NCI-H187 (cell line): ENCODE data around the gene KIF18B.
A peak's percentile ranks its signal among the peaks of the same experiment; 100 is the strongest.

ENCODE experiments used
- DNase-seq, 2 experiments: peaks; one replicate each; lab custom pipeline; 2025; lab: John Stamatoyannopoulos, UW

The KIF18B gene

DNA sequence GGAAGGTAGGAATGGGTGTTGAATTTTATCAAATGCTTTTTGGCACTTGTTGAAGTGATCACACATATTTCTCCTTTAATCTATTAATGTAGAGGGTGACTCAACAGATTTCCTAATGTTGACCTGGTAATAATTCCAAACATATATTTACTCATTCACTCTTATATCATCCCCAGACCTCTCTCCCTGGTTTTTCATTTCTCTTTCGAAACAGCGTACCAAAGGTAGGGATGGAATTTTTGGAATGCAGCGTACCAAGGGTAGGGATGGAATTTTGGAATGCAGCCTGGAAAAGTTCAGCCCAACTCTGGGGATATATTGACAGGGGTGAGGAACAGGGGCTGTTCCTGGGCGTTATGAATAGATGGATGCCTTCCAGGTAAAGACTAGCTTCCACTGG, 7.3 kb downstream of the KIF18B start:
- DNase-seq: no peak

DNA sequence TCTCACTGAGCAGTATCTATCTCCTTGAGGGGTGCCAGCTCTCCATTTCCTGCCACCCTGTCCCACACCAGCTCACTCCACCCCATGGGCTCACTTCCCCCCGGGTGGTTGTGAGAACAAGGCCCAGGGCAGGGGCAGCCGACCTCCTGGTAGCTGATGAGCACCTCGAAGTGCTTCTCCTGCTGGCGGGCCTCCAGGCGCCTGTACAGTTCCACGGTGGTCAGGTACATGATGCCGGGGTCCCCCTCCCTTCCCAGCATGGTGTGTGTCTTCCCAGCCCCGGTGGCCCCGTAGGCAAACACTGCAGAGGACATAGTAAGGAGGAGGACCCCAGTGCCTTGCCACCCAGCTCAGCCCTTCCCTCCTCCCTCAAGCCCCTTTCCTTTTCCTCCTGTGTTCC, 12.5 kb downstream of the KIF18B start:
- DNase-seq: no peak

DNA sequence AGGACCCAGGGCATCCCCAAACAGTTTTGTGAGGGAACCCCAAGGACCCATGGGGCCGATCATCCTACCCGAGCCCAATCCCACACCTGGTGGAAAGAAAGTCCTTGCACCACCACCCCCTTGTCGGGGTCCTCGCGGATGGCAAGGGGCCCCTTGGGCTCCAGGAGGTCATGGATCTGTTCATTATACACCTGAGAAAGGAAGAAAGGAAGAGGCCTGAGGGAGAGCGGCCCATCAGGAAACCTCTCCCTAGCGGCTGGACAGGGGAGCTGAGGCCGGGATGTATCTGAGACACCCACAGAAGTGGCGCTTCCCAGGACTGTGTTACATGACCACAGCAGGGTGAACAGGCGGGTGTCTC, 12.8 kb downstream of the KIF18B start:
- DNase-seq: no peak

DNA sequence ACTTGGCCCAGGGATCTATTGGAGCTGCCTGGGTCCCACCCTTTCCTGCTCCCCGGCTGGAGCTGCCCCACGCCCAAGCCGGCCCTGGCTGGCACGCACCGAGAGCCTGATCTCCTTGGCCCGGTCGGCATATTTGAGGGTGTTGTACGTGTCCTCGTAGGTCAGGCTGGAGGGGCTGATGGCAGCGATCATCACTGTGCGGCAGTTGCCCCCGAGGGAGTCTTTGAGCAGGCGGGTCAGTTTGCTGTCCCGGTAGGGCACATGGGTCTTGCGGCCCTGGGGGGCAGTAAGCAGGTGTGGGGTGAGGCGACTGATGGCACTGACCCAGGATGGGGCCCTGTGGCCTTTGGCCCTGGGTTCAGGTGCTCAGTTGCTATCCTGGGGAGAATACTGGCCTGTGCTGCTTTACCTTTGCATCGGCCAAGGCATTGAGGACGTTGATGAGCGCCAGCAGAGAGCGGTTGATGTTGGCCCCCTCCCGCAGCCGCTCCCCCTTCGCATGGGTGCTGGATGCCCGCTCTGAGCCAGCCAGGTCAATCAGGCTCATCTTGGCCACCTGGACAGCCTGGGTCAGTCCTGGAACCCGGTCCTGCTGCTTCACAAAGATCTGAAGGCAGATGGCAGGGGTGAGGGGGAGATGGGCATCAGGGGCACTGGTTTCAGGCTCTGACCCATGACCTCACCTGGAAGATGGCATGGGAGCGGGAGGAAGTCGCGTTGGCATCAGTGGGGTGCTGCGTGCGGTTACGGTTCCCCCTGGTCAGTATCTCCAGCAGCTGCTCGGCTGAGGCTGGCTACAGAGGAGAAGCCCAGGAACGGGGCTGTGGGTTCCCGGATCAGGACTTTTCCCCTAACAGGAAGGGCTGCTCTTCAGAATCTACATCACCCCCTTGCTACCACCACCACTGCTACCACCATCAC, 13.5 kb downstream of the KIF18B start:
- no peak for DNase-seq

DNA sequence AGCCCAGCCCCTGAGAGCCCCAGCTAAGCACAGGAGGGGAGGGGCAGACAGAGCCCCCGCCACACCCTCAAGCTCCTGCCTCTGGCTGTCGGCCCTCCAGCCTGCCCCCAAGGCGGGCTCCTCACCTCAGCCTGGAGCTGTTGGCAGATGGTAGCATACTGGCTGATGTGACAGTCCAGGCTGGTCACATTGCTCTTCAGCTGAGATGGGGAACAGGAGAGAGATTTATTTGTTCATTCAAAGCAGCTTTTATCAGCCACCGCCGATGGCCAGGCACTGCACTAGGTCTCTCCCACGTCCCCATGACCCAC, 14.8 kb downstream of the KIF18B start:
- no peak for DNase-seq

DNA sequence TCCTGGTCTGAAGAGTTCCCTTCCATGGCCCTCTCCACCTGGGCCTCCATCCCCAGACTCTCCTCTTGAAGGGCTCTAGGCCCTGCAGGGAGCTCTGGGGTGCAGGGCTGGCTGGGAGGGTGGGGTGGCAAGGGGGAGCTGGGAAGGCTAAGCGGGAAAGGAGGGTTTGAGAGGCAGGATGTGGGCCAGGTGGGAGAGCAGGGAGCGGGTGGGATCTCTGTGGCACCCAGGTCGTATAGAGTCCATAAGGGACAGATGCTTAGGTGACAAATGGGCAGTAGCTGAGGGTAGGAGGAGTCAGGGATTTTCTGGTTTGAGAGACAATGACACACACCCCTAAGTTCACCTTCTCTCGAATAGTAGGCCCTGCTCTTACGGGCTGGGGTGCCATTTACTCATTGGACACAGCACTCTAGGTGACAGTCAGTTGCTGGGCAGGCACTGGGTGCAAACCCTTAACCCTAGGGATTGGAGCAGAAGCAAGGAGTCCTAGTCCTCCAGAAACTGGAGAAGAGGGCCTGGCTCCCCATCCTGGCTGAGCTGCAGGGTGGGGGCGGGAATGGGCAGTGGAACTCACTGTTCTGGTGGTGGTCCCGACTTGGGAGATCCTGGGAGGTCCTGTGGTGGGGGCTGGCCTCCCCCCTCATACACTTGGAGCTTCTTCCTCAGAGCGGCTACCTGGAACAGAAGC, 15.3 kb downstream of the KIF18B start:
- no peak for DNase-seq

DNA sequence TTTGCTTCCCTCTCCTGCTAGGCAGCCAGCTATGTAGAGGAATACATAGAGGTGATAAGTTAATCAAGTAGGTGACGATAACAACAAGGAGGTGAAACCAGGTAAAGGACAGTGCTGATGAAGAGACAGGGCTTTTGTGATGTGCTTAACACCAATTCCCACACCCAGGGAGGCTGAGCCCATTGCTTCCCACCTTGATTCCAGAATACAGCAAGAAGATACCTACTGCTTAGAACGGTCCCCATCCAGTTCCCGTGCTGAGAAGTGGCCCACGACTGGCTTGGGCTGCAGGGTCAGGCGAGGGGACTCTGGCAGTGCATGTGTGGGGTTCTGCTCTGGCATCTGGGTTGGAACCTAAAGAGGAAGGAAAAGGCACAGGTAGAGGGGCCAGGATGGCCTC, 16.2 kb downstream of the KIF18B start:
- no peak for DNase-seq

DNA sequence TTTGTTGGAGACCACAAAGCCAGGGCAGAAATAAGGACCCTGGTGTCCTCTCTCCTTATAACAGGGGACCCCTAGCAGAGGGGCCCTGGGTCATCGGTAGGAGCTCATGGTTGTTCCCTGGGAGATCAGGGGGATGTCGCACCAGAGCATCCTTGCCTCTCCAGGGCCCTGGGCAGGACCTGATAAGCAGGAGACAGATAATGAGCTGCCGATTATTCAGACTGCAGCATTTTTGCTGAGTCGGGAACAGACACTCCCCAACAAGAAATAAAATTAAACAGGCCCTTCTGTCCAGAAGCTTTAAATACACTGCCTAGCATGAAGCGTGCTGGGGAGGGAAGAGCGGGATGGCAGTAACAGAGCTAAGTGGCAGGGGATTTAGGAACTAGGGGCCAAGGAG, 16.9 kb downstream of the KIF18B start:
- no peak for DNase-seq

DNA sequence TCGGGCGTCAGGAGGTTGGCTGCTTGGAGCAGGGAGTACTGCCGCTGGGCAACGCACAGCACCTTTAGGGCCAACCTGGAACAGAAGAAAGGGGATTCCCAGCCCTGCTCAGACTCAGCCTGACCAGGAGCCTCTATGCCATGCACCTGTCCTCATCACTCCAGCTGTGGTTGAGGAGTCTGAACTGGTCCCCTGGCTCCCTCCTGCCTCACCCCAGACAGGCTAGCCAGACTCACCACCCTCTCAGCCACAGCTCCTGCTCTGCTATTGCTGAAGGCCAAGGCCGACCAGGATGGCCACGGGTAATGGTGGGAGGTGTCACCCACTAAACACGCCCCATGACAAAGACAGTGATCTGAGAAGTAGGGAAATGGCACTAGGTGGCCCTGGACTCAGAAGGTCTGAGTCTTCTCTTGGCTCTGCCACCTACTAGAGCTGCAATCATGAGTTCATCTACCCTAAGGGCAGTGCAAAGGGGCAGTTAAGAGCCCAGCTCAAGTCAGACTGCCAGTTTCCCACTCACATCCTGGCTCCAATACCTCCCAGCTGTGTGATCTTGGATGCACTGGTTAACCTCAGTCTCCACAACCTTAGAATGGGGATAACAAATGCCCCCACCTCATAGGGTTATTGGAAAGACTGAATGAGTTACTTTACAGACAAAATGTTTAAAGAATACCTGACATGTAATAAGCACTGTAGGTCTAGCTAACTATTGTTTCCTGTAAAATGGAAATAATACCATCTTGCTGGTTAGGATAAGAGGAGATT, 18.4 kb downstream of the KIF18B start:
- no peak for DNase-seq

DNA sequence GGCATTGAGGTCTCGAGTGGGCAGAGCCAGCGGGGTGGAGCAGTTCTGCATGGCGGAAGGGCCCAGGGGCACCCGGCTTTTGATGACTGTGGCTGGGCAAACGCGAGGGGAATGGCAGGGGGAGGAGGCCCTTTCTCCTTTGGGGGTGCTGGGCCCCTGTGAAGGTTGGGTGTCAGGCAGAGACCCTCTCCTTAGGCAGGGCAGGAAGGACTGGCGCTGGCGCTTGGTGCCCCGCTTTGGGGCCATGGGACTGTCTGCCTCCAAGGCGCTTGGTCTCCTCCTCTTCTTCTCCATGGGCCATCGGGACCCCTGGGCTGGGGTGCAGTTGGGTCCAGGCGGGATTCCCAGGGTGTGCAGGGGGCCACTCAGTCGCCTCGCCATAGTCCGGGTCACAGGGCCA, 19.4 kb downstream of the KIF18B start:
- no peak for DNase-seq

DNA sequence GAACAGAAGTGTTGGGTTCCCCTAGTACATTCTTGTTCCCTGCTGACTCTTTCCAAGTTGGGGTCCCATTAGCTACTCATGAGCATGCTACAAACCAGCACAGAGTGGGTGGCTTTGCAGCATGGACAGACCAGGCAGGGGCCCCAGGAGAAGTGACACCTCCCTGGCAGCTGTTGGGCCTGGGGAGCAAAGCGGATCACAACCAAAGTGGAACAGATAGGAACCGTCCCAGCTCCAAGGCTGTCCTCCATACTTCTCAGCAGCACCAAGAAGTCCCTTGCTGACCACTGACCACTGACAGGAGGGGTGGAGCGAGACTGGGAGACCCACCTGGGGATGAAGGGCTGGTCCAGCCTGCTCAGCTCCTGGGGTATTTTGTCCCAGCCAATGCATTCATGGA, 19.9 kb downstream of the KIF18B start:
- no peak for DNase-seq

DNA sequence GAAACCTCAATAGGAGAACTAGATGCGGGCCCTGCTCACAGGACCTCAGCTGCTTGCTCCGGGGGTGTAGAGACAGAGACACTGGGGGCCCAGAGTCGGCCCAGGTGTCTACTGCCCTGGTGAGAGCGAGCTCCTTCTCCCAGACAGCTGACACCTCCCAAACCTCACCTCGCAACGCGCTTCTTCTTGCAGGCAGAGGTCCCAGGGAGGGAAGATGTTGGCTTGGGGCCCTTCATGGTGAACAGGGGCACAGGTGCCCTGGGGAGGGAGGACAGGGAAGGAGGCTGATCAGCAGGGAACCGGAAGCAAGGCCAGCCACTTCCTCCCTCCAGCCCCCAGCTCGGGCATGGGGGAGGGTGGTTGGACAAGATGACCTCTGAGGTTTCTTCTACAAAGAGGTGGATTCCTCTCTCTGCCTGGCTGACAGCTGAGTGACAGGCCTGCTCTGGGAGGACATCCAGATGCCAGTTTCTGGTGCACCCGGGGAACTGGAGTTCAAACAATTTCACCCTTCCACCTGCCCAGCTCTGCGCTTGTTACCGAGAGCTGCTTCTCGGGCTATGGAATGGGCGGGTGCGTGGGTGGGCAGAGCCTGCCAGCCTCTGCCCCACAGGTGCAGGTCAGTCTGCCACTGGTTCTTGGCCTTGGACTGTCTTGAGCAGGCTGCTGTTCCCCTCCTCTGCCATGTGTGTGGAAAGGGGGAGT, 20.6 kb downstream of the KIF18B start:
- DNase-seq: no peak

DNA sequence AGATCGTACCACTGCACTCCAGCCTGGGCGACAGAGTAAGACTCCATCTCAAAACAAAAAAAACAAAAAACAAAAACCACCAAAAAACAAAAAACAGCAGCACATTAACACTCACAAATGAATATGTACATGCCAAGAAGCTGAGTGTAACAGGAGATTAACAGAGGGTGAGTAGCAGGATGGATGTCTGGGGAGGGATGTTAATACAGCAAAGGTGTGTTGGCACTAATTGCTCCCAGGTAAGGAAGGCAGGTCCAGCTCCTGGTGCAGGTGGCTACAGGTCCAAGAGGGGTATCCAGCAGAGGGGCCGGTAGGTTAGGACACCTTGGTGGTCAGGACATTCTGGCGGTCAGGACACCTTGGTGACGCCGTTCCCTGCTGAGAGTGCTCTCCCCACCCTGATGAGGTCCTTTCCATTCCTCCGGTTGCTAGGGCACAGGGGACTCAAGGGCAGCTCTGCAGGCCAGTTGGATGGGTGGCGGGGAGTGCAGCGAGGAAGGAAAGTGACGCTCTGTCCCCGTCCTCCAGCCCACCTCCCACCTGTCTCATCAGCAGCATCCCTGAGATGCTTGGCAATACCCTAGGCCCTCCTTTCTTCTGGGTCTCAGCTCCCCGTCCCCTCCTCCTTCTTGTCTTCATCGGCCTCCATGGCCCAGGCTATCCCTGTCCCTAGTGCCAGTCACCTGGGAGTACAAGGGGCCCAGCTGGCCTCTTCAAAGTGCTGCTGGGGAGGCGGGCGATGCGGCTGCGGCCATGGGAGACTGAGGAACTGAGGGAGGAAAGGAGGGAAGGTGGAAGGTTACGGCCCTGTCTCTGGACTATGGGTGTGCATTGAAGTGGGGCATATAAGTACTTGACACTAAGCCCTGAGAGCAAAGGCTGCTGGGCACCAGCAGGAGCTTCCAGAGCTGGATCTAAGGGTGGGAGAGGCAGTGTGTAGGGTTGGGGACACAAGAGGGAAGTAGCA, 21.6 kb downstream of the KIF18B start:
- no peak for DNase-seq

DNA sequence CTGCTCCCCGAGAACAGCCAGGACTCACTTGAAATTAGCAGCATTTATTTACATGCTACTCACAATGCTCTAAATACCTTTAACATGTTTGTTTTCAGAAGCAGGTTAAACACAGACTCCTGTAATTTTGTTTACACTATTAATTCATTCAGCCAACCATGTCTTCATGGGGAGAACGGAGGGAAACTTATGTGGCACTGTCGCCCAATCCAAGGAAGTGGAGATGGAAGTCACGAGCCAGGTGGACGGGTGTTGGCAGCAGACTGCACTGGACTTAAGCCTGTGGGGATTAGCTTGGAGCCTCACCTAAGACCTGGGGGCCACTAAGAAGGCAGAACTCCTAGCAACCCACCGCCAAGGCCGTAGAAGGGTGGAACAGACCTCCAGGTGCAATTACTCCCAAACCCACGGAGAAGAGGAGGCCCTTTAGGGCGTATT, 23.4 kb downstream of the KIF18B start:
- no peak for DNase-seq

DNA sequence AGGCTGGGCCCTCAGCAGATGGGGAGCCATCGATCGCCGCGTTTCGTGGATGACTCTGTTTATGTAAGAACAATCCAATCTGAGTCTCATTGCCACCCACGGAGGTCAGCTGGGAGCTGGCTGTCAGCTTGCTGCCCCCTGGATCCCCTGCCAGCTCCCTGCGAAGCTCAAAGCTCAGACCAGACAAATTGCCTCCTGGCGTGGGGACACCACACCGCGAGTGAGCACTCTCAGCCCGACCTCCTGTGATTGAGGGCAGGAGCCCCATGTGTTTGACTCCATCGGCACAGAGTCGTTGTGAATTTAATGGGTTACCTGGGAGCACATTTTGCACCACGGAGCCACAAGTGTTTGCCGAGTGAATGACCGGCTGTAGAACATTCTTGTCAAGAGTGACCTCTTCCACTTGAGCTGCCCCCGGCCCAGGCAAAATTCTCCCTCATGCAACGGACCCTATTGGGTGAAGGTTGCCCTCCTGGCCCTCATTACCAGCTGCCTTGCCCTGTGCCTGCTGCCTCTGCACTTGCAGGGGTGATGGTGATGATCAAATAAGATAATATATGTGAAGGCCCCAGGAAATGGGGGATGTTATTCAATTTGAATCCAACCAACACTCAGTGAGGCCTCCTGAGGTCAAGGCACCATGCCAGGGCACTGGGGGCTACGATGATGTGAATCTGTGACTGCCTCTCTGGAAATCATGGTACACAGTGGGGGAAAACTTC, 24.7 kb downstream of the KIF18B start:
- no peak for DNase-seq

DNA sequence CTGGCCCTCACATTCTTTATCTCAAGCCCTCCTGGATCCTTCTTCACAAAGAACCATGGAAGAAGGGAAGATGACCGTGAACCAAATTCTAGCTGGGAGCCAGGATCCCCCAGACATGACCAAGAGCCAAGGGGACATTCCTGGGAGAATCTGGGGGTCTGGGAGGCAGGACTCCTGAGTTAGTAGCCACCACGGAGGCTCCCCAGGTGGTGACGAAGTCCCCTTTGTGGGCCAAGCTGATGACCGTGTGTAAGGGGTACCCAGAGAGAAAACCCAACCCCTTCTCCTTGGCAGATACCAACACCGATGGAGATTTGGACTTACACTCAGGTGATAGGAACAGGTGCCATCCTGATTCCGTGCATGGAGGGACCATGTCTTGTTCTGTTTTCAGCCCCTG, 25.4 kb downstream of the KIF18B start:
- DNase-seq: no peak

DNA sequence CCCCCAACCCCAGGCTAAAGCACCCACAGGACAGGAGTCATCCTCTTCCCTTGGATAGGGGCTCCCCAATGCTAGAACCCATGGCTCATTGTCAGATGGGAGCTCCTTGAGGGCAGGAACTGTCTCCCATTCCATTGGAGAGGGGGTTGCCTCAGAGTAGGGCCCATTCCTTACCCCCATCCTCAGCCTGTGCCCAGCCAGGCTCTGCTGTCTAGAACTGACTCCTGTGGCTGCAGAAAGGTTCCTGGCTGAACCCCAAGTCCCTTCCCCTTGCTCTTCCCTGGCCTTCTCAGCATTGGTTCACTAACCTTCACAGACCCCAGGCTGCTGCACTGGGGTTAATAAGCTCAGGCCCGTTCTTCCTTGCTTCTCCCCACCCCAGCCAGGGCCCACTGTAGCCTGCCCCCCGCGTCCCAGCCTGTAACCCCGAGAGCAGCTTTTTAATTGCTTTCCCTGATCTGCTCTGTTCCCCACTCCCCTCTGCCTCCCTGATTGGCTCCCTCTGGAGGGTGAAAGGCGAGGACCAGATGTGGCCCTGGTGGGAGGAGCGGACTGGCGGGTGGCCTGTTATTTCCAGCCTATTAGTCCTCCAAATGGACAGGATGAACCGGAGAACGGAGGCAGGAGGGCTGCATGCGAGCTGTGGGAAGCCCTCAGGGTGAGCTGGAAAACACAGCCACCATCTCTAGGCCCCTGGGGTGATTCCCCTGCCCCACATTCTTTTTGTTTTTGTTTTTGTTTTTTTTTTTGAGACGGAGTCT, 26.3 kb downstream of the KIF18B start:
- DNase-seq: no peak

DNA sequence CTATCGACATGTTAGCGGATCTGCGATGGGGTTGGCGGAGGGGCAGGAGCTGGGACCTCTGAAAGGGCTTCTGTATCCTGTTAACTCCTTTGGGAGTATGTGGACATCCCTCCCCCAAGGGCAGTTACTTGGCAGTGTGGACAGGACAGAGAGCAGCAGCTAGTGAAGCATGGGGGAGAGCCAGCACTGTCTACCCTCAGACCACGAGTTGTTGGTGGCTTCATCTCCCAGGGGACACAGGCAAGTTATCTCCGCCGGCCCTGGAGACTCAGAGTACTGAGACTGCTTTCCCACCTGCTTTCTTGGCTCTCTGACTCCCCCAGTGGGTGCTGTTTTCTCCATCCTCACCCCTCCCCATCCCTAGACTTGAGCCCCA, 27.0 kb downstream of the KIF18B start:
- DNase-seq: no peak

DNA sequence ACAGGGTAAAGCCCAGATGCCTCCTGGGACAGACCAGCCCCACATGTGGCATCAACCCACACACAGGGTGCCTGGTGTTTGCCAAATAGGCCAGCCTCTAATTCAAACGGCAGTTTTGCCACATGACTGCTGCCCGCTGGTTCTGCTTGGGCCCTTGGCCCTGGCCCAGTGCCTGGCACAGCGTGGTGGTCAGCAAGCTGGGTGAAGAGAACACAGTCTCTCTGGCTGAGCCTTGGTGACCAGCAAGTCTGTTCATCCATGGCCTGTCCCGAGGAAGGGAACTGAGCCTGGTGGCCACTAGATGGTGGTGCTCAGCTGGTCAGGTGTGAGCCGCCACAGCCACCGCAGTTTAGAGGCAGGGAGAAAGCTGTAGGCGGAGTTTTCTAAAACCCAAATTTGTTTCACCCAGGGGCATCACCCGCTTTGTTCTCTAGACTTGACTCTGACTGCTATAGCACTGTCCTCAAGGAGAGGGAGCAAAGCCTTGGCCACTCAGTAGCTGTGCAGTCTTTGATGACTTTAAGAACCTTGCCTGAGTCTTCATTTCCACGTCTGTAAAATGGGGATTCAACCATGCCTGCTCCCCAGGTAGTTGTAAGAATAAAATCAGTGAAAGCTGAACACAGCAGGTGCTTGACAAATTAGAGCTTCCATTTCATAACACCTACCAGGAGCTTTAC, 27.5 kb downstream of the KIF18B start:
- DNase-seq: peak; percentile 6 to 51
